SK-N-MC (cell line): ENCODE measurements around the gene XIST.
A peak's percentile ranks its signal among the peaks of the same experiment; 100 is the strongest.

ENCODE experiments used
- DNase-seq: peaks from one replicate; pipeline ENCODE4 v3.0.0-alpha.2; 2011; ENCODE audit warnings: low read depth, low spot score
- H3K27ac ChIP-seq: fragments of 200-600 bp; sonication (generic); 2 replicates; pipeline ENCODE4 v1.5.1; 2016; ENCODE audit warnings: mixed run types
- H3K36me3 ChIP-seq: fragments of 200-600 bp; sonication (generic); 2 replicates; pipeline ENCODE4 v1.6.1; 2017; ENCODE audit warnings: antibody characterized with exemption, low read length, mixed read lengths; ENCODE audit not compliant: insufficient read depth
- H3K4me3 ChIP-seq: fragments of 200-600 bp; sonication (generic); 2 replicates; pipeline ENCODE4 v1.5.1; 2016
- H3K9ac ChIP-seq: fragments of 200-600 bp; sonication (generic); 2 replicates; pipeline ENCODE4 v1.8.0; 2017; ENCODE audit warnings: mixed run types, mixed read lengths; ENCODE audit not compliant: insufficient read length
- H3K9me3 ChIP-seq: fragments of 200-600 bp; sonication (generic); 2 replicates; pipeline ENCODE4 v1.6.1; 2017; ENCODE audit warnings: low read depth, mild to moderate bottlenecking, antibody characterized with exemption, low read length, moderate library complexity, mixed read lengths
- EZH2 ChIP-seq: fragments of 200-600 bp; sonication (generic); IDR thresholded peaks from one replicate; pipeline ENCODE4 v1.6.1; 2017; ENCODE audit warnings: antibody characterized with exemption
- FOXP2 ChIP-seq: optimal IDR thresholded peaks from 2 replicates; pipeline ENCODE3; 2011; ENCODE audit warnings: mild to moderate bottlenecking, moderate library complexity; ENCODE audit not compliant: insufficient read depth; ENCODE audit errors: extremely low read length, control extremely low read depth
- POLR2AphosphoS5 ChIP-seq: IDR thresholded peaks from 2 replicates; pipeline ENCODE4 v1.6.1; 2012; ENCODE audit warnings: mild to moderate bottlenecking, low read depth, low read length, borderline replicate concordance

Gene XIST

DNA sequence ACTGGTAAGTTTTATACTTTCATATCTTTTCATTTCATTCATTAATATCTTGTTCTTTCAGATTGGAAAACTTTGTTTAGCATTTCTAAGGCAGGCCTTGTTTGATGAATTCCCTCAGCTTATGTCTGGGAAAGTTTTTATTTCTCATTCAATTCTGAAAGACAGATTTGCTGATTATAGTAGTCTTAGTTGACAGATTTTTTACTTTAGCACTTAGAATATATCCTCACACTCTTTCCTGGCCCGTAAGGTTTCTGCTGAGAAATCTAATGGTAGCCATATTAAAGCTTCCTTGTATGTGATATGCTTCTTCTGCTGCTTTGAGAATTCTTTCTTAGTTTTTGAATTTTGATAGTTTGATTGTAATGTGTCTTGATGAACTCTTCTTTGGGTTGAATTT, 7.1 kb upstream of the XIST start:
- Histone ChIP-seq H3K27ac (no peak overlapping the region), H3K9me3 (no peaks in the 10 kb centered on the region), H3K9ac (no peak overlapping the region), H3K36me3 (no peaks in the 10 kb centered on the region), H3K4me3 (no peak overlapping the region)
- DNase-seq, result no peak
- TF ChIP-seq FOXP2 (no peak), POLR2AphosphoS5 (no peak), EZH2 (no peak)

DNA sequence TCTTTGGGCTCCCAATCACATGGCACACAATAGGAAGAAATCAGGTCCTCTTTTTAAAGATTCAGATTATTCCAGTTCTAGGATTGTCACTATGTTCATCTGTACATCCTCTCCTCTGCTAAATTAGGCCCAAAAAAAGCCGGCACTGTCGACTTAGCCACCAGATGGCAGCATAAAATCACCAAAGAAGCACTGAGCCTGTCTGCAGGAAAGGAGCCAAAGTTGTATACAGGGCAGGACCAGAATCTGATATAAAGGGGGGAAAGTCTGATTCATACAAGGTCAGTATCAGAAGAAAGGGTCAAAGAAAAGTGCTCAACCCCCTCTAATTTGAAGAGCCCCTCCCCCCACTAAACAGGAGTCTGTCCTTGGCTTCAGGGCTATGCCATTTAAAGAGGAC, 3.0 kb upstream of the XIST start:
- Histone ChIP-seq H3K9ac (no peak overlapping the region), H3K36me3 (no peaks in the 10 kb centered on the region), H3K9me3 (no peaks in the 10 kb centered on the region), H3K27ac (no peak overlapping the region), H3K4me3 (no peak overlapping the region)
- TF ChIP-seq POLR2AphosphoS5, result no peak
- TF ChIP-seq EZH2, result no peak
- TF ChIP-seq FOXP2, result no peak
- peak; percentile 45 for DNase-seq

DNA sequence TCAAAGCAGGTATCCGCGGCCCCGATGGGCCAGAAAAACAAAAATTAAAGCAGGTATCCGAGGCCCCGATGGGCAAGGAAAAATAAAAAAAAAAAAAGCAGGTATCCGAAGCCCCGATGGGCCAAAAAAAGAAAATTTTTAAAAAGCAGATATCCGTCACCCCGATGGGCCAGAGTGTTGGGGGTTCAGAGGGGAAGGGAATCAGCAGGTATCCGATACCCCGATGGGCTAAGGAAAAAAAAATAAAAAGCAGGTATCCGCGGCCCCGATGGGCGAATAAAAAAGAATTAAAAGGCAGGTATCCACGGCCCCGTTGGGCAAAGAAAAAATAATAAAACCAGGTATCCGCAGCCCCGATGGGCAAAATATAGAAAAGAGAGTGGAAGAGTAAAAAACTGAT, 492 bp downstream of the XIST start:
- H3K9ac ChIP-seq, result peak overlapping the region; percentile 93
- H3K9me3 ChIP-seq, result no peaks in the 10 kb centered on the region
- no peak for DNase-seq
- no peak for TF ChIP-seq EZH2
- peak overlapping the region; percentile 90 for H3K27ac ChIP-seq
- H3K4me3 ChIP-seq, result peak overlapping the region; percentile 77
- peaks cover 18% of the 10 kb centered on the region for H3K36me3 ChIP-seq

DNA sequence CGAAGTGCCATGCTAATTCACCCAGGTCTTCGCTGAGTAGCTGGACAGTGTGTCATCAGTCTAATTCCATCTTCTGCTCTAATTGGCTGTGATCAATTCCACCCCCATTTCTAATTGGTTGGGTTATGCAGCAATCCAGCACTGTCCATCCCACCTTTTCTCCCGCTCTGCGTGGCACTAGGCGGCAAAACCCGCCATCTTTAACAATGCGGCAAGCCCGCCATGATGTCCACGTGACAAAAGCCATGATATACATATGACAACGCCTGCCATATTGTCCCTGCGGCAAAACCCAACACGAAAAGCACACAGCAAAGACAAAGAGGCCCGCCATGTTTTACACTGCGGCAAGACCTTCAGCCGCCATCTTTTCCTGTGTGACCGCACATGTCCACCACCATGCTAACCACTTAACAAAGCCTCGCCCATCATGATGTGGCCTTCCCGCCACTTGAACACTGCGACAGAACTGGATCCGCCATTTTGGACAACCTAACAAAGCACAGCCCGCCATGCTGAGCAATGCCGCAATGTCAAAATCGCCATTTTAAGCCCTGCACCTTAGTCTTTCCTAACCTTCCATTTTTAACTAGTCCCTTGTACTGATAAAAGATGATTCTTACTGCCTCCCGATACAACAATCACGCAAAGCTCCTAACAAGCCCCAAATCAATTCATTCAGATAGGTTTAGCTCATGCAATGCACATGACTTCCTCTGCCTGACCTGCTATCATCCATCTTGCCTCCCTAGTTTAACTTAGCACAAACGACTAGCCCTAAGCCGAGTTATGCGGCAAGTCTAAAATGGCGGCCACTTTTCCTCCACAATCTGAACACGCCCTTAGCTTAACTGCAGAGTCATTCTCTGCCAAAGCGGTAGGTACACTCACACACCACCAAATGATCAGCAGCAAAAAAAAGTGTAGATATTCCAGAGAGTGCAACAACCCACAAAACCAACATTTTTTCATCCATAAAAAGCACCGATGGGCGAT, 1.2 kb downstream of the XIST start:
- Histone ChIP-seq H3K9ac (peak overlapping the region; percentile 93), H3K27ac (peak overlapping the region; percentile 90), H3K9me3 (no peaks in the 10 kb centered on the region), H3K36me3 (peaks cover 24% of the 10 kb centered on the region), H3K4me3 (peak overlapping the region; percentile 77)
- no peak for TF ChIP-seq FOXP2
- TF ChIP-seq EZH2, result no peak
- peak; percentile 46; the same call in 1 of the 2 replicates for TF ChIP-seq POLR2AphosphoS5
- peak; percentile 79 for DNase-seq

DNA sequence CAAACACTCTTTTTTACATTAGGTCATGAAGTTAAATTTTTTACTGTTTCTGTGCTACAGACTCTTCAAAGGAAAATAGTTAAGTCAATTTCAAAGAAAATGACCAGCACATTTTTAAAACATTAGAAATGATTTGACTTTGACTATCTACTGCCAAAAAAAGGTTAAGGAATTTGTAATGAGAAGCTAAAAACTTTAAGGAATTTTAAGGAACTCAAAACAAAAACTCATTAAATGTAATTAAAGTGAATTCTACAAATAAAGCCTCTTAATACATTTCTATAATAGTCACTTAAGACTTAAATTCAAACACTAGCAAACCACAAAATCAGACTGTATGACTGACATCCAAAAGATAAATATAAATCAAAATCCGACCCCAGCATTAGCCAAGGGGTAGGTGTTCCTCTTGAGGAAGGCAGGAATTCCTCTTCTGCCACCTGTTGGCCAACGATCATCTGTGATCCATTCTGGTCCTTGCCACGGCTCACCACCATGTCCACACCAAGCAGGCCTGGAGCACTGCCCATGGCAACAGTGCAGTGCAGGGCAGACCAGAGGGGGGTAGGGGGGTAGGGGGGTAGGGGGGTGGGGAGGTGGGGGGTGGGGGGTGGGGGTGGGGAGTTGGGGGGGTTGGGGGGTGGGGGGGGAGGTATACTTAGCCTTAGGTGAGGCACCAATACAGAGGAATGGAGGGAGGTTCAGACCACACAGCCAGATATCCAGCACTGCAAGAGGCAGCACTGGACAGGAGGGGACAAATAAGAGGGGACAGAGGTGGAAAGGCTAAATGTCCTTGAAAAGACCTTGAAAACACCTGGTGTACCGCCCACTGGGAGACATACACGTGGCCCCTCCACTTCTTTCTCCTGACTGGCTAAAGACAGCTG, 2.1 kb downstream of the XIST start:
- peaks cover 30% of the 10 kb centered on the region for H3K36me3 ChIP-seq
- H3K9me3 ChIP-seq, result no peaks in the 10 kb centered on the region
- H3K4me3 ChIP-seq, result peak overlapping the region; percentile 77
- peak; percentile 6 for DNase-seq
- no peak for TF ChIP-seq FOXP2
- no peak for TF ChIP-seq EZH2
- TF ChIP-seq POLR2AphosphoS5, result no peak
- H3K9ac ChIP-seq, result peak overlapping the region; percentile 39
- no peak overlapping the region for H3K27ac ChIP-seq

DNA sequence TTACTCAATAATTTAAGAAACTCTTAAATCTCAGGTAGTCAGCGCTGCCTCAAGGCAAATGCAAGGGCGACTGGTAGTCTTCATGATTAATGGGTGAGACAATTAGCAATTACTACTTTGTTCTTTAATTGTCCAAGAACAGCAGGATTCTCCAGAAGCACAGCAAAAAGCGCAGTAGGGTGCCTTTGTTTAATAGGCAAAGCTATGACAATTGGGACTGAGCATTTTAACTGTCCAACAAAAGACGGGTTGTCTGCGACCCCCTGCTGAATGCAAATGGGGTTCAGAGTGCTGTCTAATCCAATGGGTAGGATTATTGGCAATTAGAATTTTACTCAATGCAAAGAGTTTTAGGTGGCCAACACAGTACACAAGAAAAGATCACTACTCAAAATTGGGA, 3.4 kb downstream of the XIST start:
- Histone ChIP-seq H3K27ac (no peak overlapping the region), H3K4me3 (peak overlapping the region; percentile 59), H3K9ac (no peak overlapping the region), H3K9me3 (no peaks in the 10 kb centered on the region), H3K36me3 (peaks cover 35% of the 10 kb centered on the region)
- DNase-seq, result no peak
- TF ChIP-seq POLR2AphosphoS5 (no peak), EZH2 (no peak), FOXP2 (no peak)

DNA sequence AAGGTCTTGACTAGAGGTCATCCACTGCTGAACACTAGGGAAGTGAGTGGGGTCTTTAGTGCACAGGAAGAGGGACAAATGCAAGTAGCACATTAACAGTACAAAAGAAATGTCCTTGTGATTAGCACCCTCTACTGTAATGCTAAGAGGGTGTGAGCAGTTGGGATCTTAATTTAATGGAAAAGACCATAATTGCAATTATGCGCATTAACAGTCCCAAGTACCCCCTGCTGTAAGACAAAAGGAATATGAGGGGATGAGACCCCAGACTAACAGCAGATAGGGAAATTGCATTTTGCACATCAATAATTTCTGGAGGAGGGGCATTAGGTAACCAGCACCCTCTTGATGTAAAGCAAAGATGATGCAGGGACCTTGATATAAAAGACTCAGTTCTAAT, 4.5 kb downstream of the XIST start:
- no peak for TF ChIP-seq POLR2AphosphoS5
- no peak for TF ChIP-seq FOXP2
- TF ChIP-seq EZH2, result no peak
- H3K9ac ChIP-seq, result no peak overlapping the region
- peaks cover 35% of the 10 kb centered on the region for H3K36me3 ChIP-seq
- DNase-seq, result no peak
- H3K4me3 ChIP-seq, result peak overlapping the region; percentile 59
- no peak overlapping the region for H3K27ac ChIP-seq
- no peaks in the 10 kb centered on the region for H3K9me3 ChIP-seq

DNA sequence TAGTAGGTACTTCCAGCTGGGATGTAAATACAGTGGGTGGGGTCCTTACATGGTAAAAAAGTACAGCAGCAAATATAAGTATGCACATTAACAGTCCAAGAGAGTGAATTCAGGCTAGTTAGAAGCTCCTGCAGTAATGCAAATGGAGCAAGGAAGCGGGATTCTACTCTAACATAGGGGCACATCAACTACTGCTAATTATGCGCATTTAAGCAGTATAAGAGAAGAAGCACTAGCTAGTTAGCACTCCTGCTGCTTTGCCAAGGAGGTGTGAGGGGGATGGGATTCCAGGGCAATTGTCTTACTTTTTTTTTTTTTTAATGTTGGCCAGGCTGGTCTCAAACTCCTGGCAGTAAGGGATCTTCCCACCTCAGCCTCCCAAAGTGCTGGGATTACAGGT, 5.4 kb downstream of the XIST start:
- Histone ChIP-seq H3K4me3 (no peak overlapping the region), H3K27ac (no peak overlapping the region), H3K36me3 (peaks cover 35% of the 10 kb centered on the region), H3K9ac (no peak overlapping the region), H3K9me3 (no peaks in the 10 kb centered on the region)
- no peak for DNase-seq
- no peak for TF ChIP-seq POLR2AphosphoS5
- TF ChIP-seq EZH2, result no peak
- no peak for TF ChIP-seq FOXP2

DNA sequence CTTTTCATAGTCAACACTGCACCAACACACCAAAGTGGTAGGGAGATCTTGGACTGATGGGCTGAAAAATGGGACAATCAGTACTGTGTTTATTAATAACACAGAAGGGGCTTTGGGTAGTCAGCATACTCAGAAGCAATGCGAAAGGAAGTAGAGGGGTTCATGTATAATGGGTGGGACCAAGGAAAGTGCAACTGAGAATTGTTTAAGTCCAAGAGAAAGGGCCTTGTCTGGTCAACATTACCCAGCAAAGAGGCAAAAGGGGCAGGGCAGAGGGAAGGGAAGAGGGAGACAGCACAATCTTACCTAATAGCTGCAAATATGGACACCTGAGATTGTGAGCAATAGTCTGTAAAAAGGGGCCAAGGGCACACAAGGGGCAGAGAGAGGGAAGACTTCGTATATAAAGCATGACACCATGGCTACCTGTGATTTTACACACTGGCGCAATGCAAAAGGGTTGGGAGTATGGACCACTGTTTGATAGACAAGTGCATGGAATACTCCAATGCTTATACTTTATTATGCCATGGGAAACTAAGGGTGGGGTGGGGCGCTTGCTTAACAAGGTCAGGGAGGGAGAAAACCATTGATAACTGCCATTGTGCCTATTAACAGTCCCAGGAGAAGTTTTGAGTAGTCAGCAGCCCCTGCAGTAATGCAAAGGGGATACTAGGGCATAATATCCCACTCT, 9.8 kb downstream of the XIST start:
- H3K4me3 ChIP-seq, result no peak overlapping the region
- no peak overlapping the region for H3K27ac ChIP-seq
- H3K9me3 ChIP-seq, result no peaks in the 10 kb centered on the region
- H3K36me3 ChIP-seq, result peaks cover 33% of the 10 kb centered on the region; the same call in 1 of the 2 replicates
- H3K9ac ChIP-seq, result no peak overlapping the region
- DNase-seq, result no peak
- TF ChIP-seq POLR2AphosphoS5 (no peak), EZH2 (no peak), FOXP2 (no peak)
